Amniotic stem cell (primary cell): ENCODE results near the gene SP140L.
A peak's percentile ranks its signal among the peaks of the same experiment; 100 is the strongest.
"Not testable (repeated sequence)": the region's sequence is repeated elsewhere in the genome, so short reads cannot be mapped to it uniquely, and the experiment has no call there.

Source experiments
- DNase-seq: peaks from one replicate; lab custom pipeline; 2025; lab: John Stamatoyannopoulos, UW

SP140L gene

DNA sequence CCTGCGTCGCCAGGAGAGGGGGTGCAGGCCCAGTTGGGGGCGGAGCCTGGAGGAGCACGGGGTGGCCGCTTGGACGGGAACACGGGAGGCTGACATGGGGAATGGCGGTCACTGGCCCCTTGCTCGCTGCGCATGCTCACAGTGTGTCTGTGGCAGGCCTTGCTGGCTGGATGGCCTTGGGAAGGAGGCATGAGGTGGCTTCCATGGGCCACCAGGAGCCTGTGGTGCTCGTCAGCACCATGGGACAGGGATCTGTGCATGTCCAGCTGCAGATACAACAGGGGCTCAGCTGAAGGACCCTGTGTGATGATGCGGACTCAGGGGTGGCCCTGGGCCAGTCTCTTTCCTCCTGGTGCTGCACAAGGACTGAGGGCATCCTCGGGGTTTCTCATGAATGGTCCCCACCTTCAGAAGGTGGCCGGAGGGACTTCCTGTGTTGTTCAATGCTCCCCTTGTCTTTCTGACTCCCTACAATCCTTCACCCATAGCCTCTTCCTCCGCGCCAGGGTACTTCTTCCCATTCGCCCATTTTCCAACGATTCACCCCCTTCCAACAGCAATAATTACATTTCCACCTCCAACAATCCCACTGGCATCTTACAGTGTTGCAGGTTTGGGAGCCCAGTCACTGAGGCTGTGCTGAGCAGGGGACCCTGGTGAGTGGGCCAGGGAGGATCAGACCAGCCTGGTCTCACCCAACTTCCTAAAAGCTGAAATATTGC is 3.4 kb upstream of the SP140L start:
- no peak for DNase-seq

DNA sequence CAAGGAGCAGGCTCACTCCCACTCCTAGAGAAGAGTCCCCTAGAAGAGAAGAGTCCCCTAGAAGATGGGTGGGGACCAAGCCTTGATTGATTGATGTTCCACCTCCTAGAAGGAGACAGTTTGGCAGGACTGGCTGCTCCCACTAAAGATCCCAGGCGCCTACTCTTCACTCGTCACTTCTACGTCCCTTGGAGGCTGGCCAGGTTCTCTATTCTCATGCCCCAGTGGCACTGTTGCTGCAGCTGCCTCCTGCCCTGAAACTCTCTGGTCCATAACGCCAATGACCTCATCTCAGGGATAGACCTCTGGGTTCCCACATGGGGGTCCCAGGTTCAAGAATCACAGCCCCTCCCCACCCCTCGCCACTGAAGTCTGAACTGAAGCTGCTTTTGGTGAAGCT is 2.5 kb upstream of the SP140L start:
- DNase-seq: no peak

DNA sequence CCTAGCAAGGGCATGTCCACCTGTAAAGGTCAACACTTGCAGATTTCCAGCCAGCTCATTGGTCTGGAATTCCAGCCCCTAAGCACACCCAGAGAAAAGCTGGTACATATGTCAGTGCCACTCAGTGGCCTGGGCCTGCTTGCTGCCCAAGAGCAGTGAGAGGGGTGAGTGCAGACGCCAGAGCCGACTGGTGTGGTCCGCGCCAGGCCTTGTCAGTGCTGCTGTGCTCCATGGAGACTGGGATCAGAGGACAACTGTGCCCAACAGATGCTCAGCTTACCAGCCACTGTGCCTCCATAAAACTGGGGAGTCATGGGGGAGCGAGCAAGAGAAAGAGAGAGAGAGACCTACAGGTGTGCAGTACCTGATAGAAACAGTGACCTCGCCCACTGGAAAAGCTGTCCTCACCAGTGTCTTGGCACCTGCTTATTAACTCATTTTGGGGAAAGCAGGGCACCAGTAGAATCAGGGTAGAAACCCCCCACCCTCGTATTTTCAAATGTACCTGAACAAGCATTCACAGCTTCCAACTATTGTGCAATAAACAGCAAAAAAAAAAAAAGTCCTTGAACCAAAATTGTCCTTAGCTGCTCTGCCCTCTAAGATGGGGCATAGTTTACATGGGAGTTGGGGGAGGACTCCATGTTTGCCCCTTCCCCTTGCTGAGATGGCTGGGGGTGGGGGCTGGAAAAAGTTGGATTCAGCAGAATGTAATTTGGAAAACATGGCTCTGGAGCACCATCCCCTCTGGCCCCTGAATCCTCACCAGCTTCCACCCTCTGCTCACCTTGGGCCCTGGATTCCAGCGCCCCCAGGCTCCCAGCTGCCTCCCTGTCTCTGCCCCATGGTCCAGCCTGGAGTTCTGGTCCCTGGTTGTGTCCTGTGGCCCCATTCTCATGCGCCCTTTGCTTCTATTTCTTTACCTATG is 1.4 kb upstream of the SP140L start:
- no peak for DNase-seq

DNA sequence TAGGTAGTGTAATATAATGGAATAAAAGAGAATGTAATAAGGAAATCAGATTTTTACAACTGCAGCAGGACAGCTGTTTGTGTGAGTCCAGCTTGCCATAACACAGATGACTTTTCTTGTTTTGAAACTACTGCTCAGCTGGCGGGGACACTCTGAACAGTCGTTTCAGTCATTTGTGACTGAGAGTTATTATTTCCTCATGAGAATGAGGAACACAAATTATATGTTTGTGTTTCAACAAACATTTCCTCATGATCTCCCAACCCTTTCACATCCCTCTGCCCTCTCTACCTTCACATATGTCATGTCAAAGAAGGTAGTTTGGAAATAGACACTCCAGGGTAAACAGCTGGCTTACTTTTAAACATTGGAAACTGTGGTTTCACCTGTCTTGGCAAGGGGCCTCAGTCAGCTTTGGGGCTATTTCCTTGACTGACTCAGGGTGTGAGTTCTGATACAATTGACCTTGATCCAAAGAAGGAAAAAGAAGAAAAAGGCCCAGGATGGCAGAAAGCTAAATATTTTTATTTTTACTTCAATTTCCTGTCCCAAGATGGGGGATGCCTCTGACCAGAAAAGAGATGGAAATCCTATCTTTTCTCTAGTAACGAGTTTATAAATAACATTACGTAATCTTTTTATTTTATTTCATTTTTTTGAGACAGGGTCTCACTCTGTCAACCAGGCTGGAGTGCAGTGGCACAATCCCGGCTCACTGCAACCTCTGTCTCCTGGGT is 593 bp downstream of the SP140L start:
- no peak for DNase-seq

DNA sequence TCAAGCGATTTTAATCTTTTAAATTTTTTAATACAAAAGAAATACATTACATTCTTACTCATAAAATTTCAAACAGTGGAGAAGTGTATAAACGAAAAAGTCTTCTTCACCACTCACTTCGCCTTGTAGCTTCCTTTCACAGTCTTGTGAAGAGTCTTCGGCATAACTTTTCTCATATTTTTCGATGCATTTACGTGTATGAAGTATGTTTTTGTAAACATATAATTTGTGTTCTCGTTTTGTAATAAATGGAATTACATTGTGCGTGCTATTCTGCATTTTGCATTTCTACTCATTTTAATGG is 1.1 kb downstream of the SP140L start:
- no peak for DNase-seq

DNA sequence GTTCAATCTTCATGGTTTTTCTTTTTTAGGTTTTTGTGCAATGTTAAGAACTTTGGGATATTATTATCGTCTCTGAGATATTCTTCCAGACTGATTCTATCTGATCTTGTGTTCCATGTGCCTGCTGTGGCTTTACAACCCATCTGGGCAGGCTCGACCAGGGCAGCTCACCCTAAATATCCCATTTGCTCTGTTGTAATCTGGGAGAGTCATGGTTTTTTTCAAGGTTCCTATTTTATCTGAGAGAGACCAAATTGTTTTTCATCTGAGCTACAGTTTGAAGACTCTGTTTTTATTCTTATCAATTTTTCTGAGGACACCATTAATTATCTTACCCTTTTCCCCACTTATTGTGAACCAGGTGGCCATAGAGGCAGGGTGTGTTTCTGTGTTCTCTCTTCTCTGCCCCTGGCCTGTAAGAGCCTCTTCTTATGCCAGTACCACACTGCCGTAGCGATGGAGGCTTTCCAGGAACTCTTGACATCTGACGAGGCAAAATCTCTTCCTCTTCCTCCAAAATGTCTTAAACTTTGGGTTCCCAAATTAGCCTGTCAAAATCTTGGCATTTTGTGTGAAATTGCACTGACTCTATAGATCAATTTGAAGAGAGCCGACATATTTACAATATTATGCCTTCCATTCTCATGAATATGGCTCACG is 3.1 kb downstream of the SP140L start:
- DNase-seq: no peak

DNA sequence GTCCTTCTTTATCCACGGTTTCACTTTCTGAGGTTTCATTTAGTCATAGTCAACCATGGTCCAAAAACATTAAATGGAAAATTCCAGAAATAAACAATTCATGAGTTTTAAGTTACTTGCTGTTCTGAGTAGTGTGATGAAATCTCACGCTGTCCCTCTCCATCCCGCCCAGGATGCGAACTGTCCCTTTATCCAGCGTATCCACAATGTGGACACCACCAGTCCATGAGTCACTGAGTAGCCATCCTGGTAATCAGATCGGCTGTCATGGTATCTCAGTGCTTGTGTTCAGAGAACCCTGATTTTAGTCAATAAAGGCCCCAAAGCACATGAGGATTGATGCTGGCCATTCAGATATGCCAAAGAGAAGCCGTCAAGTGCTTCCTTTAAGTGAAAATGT is 3.7 kb downstream of the SP140L start:
- no peak for DNase-seq

DNA sequence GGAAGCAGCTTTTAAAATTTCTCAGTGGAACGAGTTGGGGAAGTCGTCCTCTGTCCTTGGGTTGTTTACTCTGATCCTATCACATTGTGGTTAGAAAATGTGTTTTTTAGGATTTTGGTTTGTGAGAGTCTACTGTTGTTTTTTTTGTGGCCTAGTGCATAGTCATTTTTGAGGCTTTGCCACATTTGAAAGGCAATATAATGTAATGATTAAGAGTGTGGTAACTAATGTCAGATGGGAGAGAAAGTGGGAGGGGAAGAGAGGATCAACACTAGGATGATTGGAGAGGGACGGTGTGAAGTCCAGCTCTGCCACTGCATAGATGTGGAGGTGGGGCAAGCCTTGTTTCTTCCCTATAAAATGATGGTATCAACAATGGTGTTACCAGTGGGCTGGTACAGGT is 8.5 kb downstream of the SP140L start:
- no peak for DNase-seq

DNA sequence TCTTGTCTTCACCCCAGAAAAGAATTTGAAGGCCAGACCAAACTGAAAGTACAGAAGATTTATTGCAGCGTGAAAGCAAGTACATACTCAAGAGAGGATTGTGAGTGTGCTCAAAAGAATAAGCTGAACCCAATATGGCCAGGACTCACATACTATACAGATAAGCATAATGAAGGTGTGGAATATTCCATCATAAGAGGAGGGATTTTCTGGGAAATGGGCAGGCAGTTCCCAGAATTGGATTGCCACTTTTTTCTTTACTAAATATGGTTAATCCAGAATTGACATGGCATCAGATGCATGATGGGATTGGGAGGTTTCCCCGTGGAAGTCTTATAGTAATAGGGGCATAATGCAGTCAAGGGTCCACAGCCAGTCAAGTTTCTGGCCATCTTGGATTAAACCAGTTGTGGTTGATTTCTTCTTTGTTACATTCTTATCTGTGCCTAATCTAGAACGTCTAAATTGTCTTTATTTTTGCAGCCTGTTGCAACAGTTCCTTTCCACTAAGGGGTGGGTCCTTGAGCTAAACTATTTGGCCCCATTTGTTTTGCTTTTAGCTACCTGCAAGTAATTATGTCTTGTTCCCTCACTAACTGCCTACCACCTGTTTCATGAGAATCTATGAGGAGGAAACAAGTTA is 9.0 kb downstream of the SP140L start:
- no peak for DNase-seq

DNA sequence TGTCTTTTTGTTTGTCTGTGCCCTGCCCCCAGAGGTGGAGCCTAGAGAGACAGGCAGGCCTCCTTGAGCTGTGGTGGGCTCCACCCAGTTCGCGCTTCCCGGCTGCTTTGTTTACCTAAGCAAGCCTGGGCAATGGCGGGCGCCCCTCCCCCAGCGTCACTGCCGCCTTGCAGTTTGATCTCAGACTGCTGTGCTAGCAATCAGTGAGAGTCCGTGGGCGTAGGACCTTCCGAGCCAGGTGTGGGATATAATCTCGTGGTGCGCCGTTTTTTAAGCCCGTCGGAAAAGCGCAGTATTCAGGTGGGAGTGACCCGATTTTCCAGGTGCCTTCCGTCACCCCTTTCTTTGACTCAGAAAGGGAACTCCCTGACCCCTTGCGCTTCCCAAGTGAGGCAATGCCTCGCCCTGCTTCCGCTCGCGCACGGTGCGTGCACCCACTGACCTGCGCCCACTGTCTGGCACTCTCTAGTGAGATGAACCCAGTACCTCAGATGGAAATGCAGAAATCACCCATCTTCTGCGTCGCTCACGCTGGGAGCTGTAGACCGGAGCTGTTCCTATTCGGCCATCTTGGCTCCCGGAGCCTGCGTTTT is 15.0 kb downstream of the SP140L start:
- not testable (repeated sequence) for DNase-seq

DNA sequence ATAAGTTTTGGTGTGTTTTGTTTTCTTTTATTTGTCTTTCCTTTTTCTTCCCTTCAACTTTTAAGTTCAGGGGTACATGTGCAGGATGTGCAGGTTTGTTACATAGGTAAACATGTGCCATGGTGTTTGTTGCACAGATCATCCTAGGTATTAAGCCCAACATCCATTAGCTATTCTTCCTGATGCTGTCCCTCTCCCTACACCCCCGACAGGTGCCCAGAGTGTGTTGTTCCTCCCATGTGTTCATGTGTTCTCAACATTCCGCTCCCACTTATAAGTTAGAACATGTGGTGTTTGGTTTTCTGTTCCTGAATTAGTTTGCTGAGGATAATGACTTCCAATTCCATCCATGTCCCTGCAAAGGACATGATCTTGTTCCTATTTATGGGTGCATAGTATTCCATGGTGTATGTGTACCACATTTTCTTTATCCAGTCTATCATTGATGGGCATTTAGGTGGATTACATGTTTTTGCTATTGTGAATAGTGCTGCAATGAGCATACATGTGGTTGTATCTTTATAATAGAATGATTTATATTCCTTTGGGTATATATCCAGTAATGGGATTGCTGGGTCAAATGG is 16.1 kb downstream of the SP140L start:
- DNase-seq: not testable (repeated sequence)

DNA sequence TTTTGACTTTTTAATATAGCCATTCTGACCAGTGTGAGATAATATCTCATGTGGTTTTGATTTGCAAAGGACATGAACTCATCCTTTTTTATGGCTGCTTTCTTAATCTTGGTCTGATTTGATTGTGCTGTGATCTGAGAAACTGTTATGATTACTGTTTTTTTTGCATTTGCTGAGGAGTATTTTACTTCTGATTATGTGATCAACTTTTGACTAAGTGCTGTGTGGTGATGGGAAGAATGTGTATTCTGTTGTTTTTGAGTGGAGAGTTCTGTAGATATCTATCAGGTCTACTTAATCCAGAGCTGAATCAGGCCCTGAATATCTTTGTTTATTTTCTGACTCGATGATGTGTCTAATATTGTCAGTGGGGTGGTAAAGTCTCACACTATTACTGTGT is 16.8 kb downstream of the SP140L start:
- no peak for DNase-seq

DNA sequence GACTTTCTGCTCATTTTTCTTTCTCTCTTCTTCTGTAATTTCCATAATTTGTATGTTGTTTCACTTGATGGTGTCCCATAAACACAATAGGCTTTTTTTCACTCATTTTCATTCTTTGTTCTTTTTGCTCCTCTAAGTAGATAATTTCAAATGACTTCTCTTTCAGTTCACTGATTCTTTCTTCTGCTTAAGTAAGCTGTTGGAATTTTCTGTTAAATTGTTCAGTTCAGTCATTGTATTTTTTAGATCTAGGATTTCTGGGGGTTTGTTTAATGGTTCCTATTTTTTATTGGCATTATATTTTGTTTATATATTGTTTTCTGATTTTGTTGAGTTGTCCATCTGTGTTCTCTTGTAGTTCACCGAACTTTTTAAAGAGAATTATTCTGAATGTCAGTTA is 19.5 kb downstream of the SP140L start:
- DNase-seq: no peak

DNA sequence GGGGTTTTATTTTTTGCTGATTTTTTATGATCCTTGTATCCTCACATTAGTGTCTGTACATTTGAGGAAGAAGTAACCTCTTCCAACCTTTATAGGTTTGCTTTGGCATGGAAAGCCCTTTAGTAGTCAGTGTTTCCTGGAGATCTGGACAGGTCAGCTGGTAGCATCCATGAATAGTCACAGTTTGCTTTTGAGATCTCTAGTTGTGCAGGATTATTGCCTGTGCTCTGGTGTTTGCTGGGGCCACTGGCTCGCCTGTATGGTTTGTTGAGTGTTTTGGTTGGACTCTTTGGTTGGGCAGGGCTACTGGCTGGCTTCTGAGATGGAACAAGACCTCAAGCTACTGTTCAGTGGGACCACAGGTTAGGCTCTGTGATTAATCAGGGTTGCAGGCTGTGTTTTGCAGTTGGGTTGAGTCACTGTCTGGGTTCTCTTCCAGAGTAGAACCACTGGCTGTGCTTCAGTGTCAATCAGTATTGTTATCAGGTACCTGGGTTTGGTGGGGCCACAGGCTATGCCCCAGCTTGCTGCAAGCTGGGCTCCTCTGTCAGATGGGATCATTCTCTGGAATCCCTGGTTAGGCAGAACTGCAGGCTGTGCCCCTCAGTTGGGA is 20.0 kb downstream of the SP140L start:
- no peak for DNase-seq

DNA sequence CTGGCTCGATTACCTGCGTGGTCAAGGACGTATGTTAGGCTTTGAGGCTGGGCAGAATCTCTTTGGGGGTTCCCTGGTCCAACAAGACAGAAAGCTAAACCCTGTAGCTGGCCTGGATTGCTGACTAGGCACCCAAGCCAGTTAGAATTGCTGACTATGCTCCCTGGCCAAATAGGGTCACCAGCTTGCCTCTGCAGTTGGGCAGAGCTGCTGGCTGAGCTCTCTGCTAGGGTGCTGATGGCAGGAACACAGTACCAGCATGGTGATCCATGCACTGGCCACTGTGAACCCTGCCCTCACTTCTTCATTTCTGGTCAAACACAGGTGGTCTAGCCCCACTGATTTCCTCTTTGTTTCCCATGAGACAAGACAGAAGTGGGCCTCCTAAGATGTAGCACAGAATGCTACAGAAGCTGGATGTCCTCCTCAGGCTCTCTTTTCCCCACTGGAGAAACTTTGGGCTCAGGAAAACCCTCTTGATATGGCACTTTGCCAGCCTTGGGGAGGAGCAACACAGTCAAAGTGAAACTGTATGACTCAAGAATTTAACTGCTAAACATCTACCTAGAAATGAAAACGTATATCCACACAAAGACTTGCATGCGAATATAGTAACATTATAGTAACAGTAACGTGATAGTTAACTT is 20.8 kb downstream of the SP140L start:
- DNase-seq: no peak

DNA sequence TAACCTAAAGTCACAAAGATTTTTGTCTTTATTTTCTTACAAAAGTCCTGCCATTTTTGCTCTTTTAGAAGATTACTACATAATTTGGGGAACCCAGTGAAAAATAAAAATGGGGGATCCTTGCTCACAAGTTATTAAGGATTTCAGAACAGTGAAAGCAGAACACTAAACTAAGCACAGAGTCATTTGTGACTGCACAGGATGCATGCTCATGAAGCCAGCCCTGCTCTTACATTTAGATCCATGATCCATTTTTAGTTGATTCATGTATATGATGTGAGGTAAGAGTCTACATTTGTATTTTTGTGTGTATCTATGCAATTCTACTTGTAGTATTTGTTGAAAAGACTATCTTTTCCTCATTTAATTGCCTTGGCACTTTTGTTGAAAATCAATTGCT is 21.8 kb downstream of the SP140L start:
- DNase-seq: no peak

DNA sequence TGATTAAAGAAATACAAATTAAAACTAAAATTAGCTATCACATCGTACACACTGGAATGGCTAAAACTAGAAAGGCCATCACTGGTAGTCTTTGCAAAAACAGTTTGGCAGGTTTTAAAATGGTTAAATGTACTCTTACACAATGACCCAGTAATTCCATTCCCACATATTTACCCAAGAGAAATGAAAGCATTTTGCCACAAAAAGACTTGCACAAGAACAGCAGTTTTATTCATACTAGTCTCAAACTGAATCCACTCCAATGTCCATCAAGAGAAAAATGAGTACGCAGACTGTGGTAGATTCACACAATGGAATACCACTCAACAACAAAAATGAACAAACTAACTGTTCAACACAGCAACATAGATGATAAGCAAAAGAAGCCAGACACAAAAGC is 29.1 kb downstream of the SP140L start:
- no peak for DNase-seq

DNA sequence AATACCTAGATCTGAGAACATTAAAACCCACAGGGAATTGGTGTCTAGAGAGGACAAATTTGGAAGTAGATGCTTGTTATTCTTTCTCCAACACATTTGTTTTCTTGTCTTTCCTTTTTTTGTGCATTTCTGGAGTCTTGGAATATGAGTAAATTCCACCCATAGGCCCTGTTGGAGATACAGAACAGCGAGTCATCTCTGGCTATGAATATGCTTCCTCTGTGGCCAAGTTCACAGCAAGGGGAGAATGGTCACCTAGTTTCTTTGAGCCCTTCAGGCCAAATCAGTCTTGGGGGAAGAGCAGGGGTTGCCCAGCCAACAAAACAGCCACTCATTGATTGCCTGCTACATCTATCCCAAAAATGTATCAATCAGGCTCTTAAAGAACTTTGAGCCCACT is 31.3 kb downstream of the SP140L start:
- DNase-seq: peak; percentile 6

DNA sequence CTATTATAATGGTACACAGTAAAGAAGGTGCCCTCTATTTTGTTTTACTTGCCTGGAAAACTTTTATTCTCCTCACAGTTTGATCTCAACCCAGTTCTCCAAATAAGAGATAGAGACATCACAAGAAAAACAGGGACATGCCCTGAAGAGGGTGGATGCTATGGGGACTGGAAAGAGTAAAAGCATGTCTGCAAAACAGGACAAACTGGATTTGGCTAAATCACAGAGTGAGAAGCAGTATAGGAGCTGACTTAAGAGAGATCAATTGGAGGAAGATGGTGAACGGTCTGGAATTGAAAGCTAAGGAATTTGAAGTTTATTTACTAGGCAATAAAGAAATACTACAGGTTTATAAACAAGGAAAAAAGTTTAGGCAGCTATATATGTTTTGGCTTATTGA is 33.0 kb downstream of the SP140L start:
- DNase-seq: no peak

DNA sequence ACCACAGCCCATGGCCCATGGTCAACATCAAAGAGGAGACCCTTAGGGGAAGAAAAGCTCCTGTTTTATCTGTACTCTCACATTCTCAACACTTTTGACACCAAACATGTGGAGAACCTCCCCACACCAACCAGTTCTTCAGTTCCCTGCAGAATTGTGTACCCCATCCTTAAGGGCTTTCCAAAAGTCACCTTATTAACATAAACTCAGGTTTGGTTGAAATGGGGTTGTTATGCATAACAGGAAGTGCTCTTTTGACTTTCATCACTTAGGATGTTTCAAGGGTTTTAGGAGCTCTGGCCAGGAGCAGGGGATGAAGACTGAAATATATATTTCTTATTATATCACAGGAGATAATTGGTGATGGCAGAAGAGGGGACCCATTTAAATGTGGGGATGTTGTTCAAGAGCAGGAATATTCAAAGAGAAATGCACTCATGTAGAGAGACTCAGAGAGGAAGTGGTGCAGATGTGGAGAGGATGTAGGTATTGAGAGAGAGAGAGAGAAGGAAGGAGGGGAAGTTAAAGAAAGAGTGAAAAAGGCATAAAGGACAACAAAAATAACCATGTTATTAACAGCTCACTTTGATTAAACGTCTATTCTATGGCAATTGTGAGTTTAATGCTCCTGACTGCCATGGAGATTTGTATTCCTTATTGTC is 35.2 kb downstream of the SP140L start:
- DNase-seq: no peak
